Motor neuron (in vitro differentiated cells): ENCODE data around the gene GMPPA. TPM values are rescaled to one million over a fixed set of nuclear protein-coding genes. Genes with fewer than 3 reads are reported as not detected.

Experiments
- ATAC-seq, 8 experiments: fragments of 200-7000 bp; cut with Tn5 transposase; replicated peaks in 6 of 8; 2 replicates each; pipeline ENCODE4 v1.8.0; 2021; ENCODE audit warnings: mild to moderate bottlenecking in 8 of 8, moderate library complexity in 8 of 8
- H3K27ac ChIP-seq, 2 donors: fragments of 250-450 bp; sonication (Bioruptor Pico); 2 replicates each; pipeline ENCODE4 v1.9.0; 2021; ENCODE audit warnings: antibody characterized with exemption in 2 of 2, mild to moderate bottlenecking in 2 of 2, moderate library complexity in 1 of 2
- H3K4me1 ChIP-seq, 2 donors: fragments of 250-450 bp; sonication (Bioruptor Pico); replicated peaks in 1 of 2; 2 replicates each; pipeline ENCODE4 v1.6.1; 2021; ENCODE audit warnings: antibody characterized with exemption in 2 of 2, mild to moderate bottlenecking in 2 of 2, moderate library complexity in 1 of 2
- H3K4me3 ChIP-seq, 5 donors: fragments of 250-450 bp; sonication (Bioruptor Pico); 2 replicates each; pipeline ENCODE4 v1.9.0; 2021; ENCODE audit warnings: antibody characterized with exemption in 5 of 5, mild to moderate bottlenecking in 5 of 5, moderate library complexity in 4 of 5
- WGBS, 10 experiments: fragments of 450-650 bp; shearing (Covaris generic); methylation state at CpG; one replicate each; pipeline ENCODE4 v1.0.0; 2022; 5-methylcytosine and 5-hydroxymethylcytosine counted together
- in situ Hi-C, 9 experiments: fragments of 400-800 bp; cut with MboI; loops; one replicate each; pipeline ENCODE4 v1.15.0; 2021; ENCODE audit warnings: low sequenced_read_pairs in 9 of 9, low pct_unique_long_range_greater_than_20kb in 2 of 9; ENCODE audit not compliant: unreplicated experiment in 9 of 9
- total RNA-seq, 8 experiments: library from RNA; unstranded; fragments of 300-600 nt; gene quantifications; 2 replicates each; pipeline versions ENCODE4 v1.2.3 to v1.2.4, GENCODE V29; 2022

GMPPA gene
- total RNA-seq, 8 experiments from 2014 or later = 11.9 to 59.7 (median 27.0) TPM

- Histone ChIP-seq H3K27ac (no peak overlapping the region), H3K4me3 (no peak overlapping the region), H3K4me1 (peaks cover 10 to 15% of the 10 kb centered on the region in 2 donors)
- in situ Hi-C loops = loop anchor here in 2 of 9 experiments (10.0 kb wide), 2 partner anchors 63 to 133 kb away; no protein-coding TSS in a partner anchor
- 52 to 92% (median 63%) methylated on average over 1 to 3 of the region's 15 CpGs; no CpG with 5 or more reads in 6 of the 10 experiments for WGBS, 10 experiments
- ATAC-seq = peak; percentile 14 to 62 (median 52)
Measured at GRCh38 chr2:219537657-219538488, 39.2 kb downstream of the GMPPA start.

- in situ Hi-C loops = loop anchor here in 2 of 9 experiments (10.0 kb wide), 2 partner anchors 64 to 134 kb away; no protein-coding TSS in a partner anchor
- WGBS, 10 experiments = 24 to 100% (median 68%) methylated on average over 1 to 4 of the region's 6 CpGs; no CpG with 5 or more reads in 6 of the 10 experiments
- Histone ChIP-seq H3K4me3 (no peak overlapping the region), H3K4me1 (peaks cover 10 to 15% of the 10 kb centered on the region in 2 donors), H3K27ac (no peak overlapping the region)
- peak in 7 of 8 experiments; percentile 4 to 53 (median 35) for ATAC-seq
Measured at GRCh38 chr2:219538504-219538951, 39.8 kb downstream of the GMPPA start.

GRCh38 chr2:219538956-219539788 is 40.5 kb downstream of the GMPPA start:
- H3K4me3 ChIP-seq = no peak overlapping the region
- peaks cover 10 to 15% of the 10 kb centered on the region in 2 donors for H3K4me1 ChIP-seq
- H3K27ac ChIP-seq = no peak overlapping the region
- 80 to 93% methylated on average over 1 to 3 of the region's 32 CpGs; no CpG with 5 or more reads in 8 of the 10 experiments for WGBS, 10 experiments
- in situ Hi-C loops = loop anchor here in 2 of 9 experiments (10.0 kb wide), 2 partner anchors 64 to 134 kb away; no protein-coding TSS in a partner anchor
- no peak for ATAC-seq

- in situ Hi-C loops = loop anchor here in 2 of 9 experiments (10.0 kb wide), 2 partner anchors 65 to 135 kb away; no protein-coding TSS in a partner anchor
- peaks cover 14 to 21% of the 10 kb centered on the region in 2 donors for H3K4me1 ChIP-seq
- H3K4me3 ChIP-seq = no peak overlapping the region
- WGBS, 10 experiments = 77 to 100% (median 93%) methylated on average over 2 to 7 of the region's 46 CpGs; no CpG with 5 or more reads in 4 of the 10 experiments
- ATAC-seq = no peak
- no peak overlapping the region for H3K27ac ChIP-seq
Measured at GRCh38 chr2:219539926-219540678, 41.4 kb downstream of the GMPPA start.

GRCh38 chr2:219540784-219541504 is 42.3 kb downstream of the GMPPA start:
- no peak for ATAC-seq
- Histone ChIP-seq H3K27ac (no peak overlapping the region), H3K4me1 (peaks cover 16 to 22% of the 10 kb centered on the region in 2 donors), H3K4me3 (peak overlapping the region in 1 of 5 donors; percentile 87)
- 63 to 91% (median 85%) methylated on average over 2 to 11 of the region's 12 CpGs; no CpG with 5 or more reads in 3 of the 10 experiments for WGBS, 10 experiments
- in situ Hi-C loops = no loop called here

- Histone ChIP-seq H3K4me1 (peaks cover 16 to 22% of the 10 kb centered on the region in 2 donors), H3K4me3 (peak overlapping the region; percentile 6 to 90 (median 62)), H3K27ac (no peak overlapping the region)
- WGBS, 10 experiments = 0 to 30% (median 0%) methylated on average over 1 to 3 of the region's 48 CpGs; no CpG with 5 or more reads in 7 of the 10 experiments
- peak in 6 of 8 experiments; percentile 0 to 26 (median 8) for ATAC-seq
- in situ Hi-C loops = no loop called here
Measured at GRCh38 chr2:219541611-219542180, 43.0 kb downstream of the GMPPA start.

- peak overlapping the region; percentile 62 to 90 (median 81) for H3K4me3 ChIP-seq
- 0 to 2% (median 1%) methylated on average over 4 to 44 of the region's 66 CpGs; no CpG with 5 or more reads in 6 of the 10 experiments for WGBS, 10 experiments
- peaks cover 11 to 16% of the 10 kb centered on the region in 2 donors for H3K4me1 ChIP-seq
- in situ Hi-C loops = no loop called here
- ATAC-seq = peak in 5 of 8 experiments; percentile 24 to 49 (median 35)
- H3K27ac ChIP-seq = peak overlapping the region; percentile 79 to 91
Measured at GRCh38 chr2:219542931-219543595, 44.4 kb downstream of the GMPPA start.

- ATAC-seq = peak; percentile 74 to 89 (median 84)
- in situ Hi-C loops = no loop called here
- H3K27ac ChIP-seq = peak within 1 kb of the TSS; percentile 79 to 91
Measured at GRCh38 chr2:219543596-219544358, 45.1 kb downstream of the GMPPA start, which contains the start of the genes CHPF and TMEM198. Gene CHPF (minus strand): TSS chr2:219543809. CDS start chr2:219543538, 271 bp downstream. Gene TMEM198 (plus strand): TSS chr2:219544028. CDS start chr2:219544728, 700 bp downstream.

GRCh38 chr2:219544567-219544966 is 45.9 kb downstream of the GMPPA start:
- peaks cover 6 to 9% of the 10 kb centered on the region in 2 donors for H3K4me1 ChIP-seq
- ATAC-seq = no peak
- in situ Hi-C loops = no loop called here
- WGBS, 10 experiments = 10 to 55% (median 24%) methylated on average over 1 to 7 of the region's 9 CpGs; no CpG with 5 or more reads in 1 of the 10 experiments
- H3K4me3 ChIP-seq = peak overlapping the region; percentile 62 to 90 (median 81)
- peak overlapping the region in 1 of 2 donors; percentile 76 for H3K27ac ChIP-seq

More at GRCh38 chr2:219543596-219544358, 45.1 kb downstream of the GMPPA start, which contains the start of the genes CHPF and TMEM198:
- Histone ChIP-seq H3K4me1 (peaks cover 6 to 9% of the 10 kb centered on the region in 2 donors), H3K4me3 (peak within 1 kb of the TSS; percentile 62 to 90 (median 81))
- WGBS, 10 experiments = 0% methylated on average over 3 of the region's 75 CpGs; no CpG with 5 or more reads in 9 of the 10 experiments
